Breast epithelium (tissue), 3 donors: ENCODE measurements around the gene BFSP2.

Source experiments
- CTCF ChIP-seq, 3 donors: fragments of 450-650 bp; IDR thresholded peaks; one replicate each; pipeline ENCODE4 v1.5.1; 2016 to 2017; ENCODE audit warnings: antibody characterized with exemption in 3 of 3, mild to moderate bottlenecking in 3 of 3, moderate library complexity in 3 of 3
- POLR2A ChIP-seq: fragments of 450-650 bp; IDR thresholded peaks from one replicate; pipeline ENCODE4 v1.6.1; 2016; ENCODE audit warnings: antibody characterized with exemption, mild to moderate bottlenecking, moderate library complexity
- POLR2AphosphoS5 ChIP-seq, 3 donors: sonication (generic); formaldehyde crosslinking; IDR thresholded peaks; one replicate each; pipeline ENCODE4 v1.6.1; 2017; ENCODE audit warnings: antibody characterized with exemption in 3 of 3

GRCh38 chr3:133376810-133377209, 23.0 kb upstream of the BFSP2 start:
- TF ChIP-seq CTCF (IDR thresholded peaks at IDR 0.05) (no peak), POLR2A (no peak), POLR2AphosphoS5 (IDR thresholded peaks at IDR 0.05) (no peak)
